BLaER1 treated with 17β-estradiol and CSF1 and Interleukin-3, amounts not matched to agents 10 nM and 100 nM (cell line): ENCODE results near the gene TRAF7.

Source experiments
- H3K27ac ChIP-seq, 11 experiments: shearing (Covaris generic); formaldehyde crosslinking; 2 replicates each; pipeline ENCODE4 v1.8.1; 2022
- H3K27me3 ChIP-seq, 11 experiments: shearing (Covaris generic); formaldehyde crosslinking; 2 replicates each; pipeline ENCODE4 v1.8.1; 2022
- H3K36me3 ChIP-seq, 11 experiments: shearing (Covaris generic); formaldehyde crosslinking; 2 replicates each; pipeline ENCODE4 v1.8.1; 2022
- H3K4me1 ChIP-seq, 10 experiments: shearing (Covaris generic); formaldehyde crosslinking; 2 replicates each; pipeline ENCODE4 v1.8.1; 2022
- H3K4me2 ChIP-seq, 11 experiments: shearing (Covaris generic); formaldehyde crosslinking; 2 replicates each; pipeline ENCODE4 v1.8.1; 2022
- H3K4me3 ChIP-seq, 10 experiments: shearing (Covaris generic); formaldehyde crosslinking; 2 replicates each; pipeline ENCODE4 v1.8.1; 2022
- H3K9ac ChIP-seq, 11 experiments: shearing (Covaris generic); formaldehyde crosslinking; 2 replicates each; pipeline ENCODE4 v1.8.1; 2022
- H3K9me3 ChIP-seq, 11 experiments: shearing (Covaris generic); formaldehyde crosslinking; replicated peaks in 1 of 11; 2 replicates each; pipeline ENCODE4 v1.8.1; 2022
- H4K20me1 ChIP-seq, 11 experiments: shearing (Covaris generic); formaldehyde crosslinking; 2 replicates each; pipeline ENCODE4 v1.8.1; 2022
- Cebpa-rat ChIP-seq, 11 experiments: shearing (Covaris generic); IDR thresholded peaks; 2 replicates each; pipeline ENCODE4 v1.8.1; 2022

The TRAF7 gene

DNA sequence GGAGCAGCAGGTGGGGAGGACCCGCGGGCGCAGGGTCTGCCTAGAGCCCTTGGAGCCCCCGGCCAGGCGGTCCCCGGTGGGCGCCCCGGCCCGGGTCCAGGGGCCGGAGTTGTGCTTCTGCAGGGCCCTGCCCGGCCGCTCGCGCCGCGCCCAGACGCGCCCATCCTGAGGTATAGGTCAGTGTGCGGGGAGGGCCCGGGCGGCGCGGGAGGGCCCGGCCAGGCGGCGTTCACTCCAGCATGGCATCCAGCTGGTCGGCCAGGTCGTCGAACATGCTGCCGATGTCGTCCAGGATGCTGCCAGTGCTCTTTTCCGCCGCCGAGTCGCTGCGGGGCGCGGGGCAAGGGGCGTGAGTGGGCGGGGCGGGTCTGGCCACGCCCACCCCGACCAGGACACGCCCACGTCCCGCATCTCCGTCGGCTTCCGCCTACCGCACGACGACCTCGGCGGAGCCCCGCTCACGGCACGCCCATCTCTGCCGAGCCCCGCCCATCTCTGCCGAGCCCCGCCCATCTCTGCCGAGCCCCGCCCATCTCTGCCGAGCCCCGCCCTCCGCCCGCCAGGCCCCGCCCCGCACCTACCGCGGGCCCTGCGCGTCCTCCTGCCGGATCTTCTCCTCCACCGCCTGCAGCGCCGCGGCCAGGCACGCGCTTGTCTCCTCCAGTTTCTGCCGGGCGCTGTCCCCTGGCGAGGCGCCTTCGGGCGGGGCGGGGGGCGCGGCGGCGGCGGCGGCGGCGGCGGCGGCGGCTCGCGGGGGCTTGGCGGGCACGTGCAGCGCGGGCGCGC lies 22.9 kb downstream of the TRAF7 start:
- H3K27ac ChIP-seq = no peak overlapping the region
- TF ChIP-seq Cebpa-rat (IDR thresholded peaks at IDR 0.05) = no peak
- H3K4me1 ChIP-seq = peaks cover 14 to 33% (median 24%) of the 10 kb centered on the region in 10 experiments; a peak in 19 of 20 replicates
- no peaks in the 10 kb centered on the region; a peak in 1 of 22 replicates for H3K27me3 ChIP-seq
- no peak overlapping the region for H3K4me2 ChIP-seq
- no peak overlapping the region for H3K4me3 ChIP-seq
- peaks cover 0 to 89% (median 47%) of the 10 kb centered on the region in 11 experiments; a peak in 17 of 22 replicates for H4K20me1 ChIP-seq
- no peak overlapping the region for H3K9ac ChIP-seq
- peaks cover 0 to 14% (median 6%) of the 10 kb centered on the region in 11 experiments; a peak in 11 of 22 replicates for H3K9me3 ChIP-seq
- H3K36me3 ChIP-seq = peaks cover 48 to 55% (median 48%) of the 10 kb centered on the region in 11 experiments

DNA sequence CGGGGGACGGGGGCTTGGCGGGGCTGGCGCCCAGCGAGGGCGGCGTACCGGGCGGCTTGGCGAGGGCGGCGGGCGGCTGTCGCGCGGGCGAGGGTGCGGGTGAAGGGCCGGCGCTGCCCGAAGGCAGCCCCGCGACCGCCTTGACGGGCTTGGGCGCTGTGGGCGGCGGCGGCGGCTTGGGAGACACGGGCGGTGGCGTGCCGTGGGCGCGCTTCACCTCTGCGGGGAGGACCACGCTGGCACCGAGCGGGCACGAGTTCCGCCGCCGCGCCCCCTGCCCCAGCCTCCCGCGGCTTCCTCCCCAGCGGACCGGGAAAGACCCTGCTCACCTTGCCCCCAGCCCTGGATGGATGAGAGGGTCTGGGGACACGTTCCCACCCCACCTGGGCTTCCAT lies 23.5 kb downstream of the TRAF7 start:
- peaks cover 0 to 92% (median 51%) of the 10 kb centered on the region in 11 experiments; a peak in 17 of 22 replicates for H4K20me1 ChIP-seq
- peaks cover 19 to 39% (median 30%) of the 10 kb centered on the region in 10 experiments; a peak in 19 of 20 replicates for H3K4me1 ChIP-seq

DNA sequence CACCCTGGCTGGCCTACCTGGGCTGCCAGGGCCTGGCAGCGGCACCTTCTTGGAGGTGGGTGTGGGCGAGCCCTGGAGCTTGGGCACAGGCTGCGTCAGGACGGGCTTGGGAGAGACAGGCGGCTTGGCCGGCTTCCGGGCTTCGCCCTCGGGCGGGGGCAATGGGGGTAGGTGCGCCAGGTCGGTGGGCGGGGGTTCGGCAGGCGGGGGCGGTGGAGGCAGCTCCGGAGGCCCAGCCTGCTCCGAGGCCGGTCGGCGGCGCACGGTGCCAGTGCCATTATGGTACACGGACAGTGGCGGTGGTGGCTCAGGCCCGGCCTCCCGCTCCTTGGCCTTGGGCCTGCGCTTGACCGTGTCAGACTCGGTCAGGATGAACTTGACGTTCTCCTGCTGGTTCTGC lies 24.0 kb downstream of the TRAF7 start:
- Histone ChIP-seq H3K4me3 (no peak overlapping the region), H3K4me1 (peaks cover 19 to 44% (median 34%) of the 10 kb centered on the region in 10 experiments; a peak in 19 of 20 replicates), H3K27ac (no peak overlapping the region), H3K4me2 (no peak overlapping the region), H3K27me3 (no peaks in the 10 kb centered on the region; a peak in 1 of 22 replicates), H3K9me3 (peaks cover 0 to 14% (median 6%) of the 10 kb centered on the region in 11 experiments; a peak in 11 of 22 replicates), H4K20me1 (peaks cover 0 to 92% (median 51%) of the 10 kb centered on the region in 11 experiments; a peak in 17 of 22 replicates), H3K9ac (no peak overlapping the region), H3K36me3 (peaks cover 38 to 46% (median 39%) of the 10 kb centered on the region in 11 experiments)
- no peak for TF ChIP-seq Cebpa-rat (IDR thresholded peaks at IDR 0.05)

More for the DNA sequence above, 23.5 kb downstream of the TRAF7 start:
- Histone ChIP-seq H3K36me3 (peaks cover 43 to 50% (median 44%) of the 10 kb centered on the region in 11 experiments), H3K9ac (no peak overlapping the region), H3K4me2 (no peak overlapping the region), H3K27me3 (no peaks in the 10 kb centered on the region; a peak in 1 of 22 replicates), H3K9me3 (peaks cover 0 to 14% (median 6%) of the 10 kb centered on the region in 11 experiments; a peak in 11 of 22 replicates), H3K4me3 (no peak overlapping the region), H3K27ac (no peak overlapping the region)
- no peak for TF ChIP-seq Cebpa-rat (IDR thresholded peaks at IDR 0.05)

DNA sequence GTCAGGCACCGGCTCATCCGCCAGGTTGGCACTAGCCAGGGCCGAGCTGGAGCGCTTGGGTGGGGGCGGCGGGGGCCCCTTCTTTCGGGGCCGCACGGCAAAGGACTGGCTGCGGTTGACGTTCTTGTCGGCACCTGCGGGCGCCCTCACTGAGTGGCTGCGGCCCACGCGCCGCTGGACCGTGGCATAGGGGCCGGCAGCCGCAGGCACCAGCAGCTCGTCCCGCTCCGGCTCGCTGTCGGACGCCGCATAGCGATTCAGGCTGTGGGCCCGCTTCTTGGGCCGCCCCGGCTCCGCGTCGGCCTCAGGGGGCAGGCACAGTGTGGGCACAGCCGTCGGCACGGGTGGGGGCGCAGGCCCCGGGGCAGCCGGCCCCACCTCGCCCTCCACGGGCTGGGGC lies 24.9 kb downstream of the TRAF7 start:
- peaks cover 30 to 37% (median 30%) of the 10 kb centered on the region in 11 experiments for H3K36me3 ChIP-seq
- no peak overlapping the region for H3K27ac ChIP-seq
- H4K20me1 ChIP-seq = peaks cover 0 to 92% (median 46%) of the 10 kb centered on the region in 11 experiments; a peak in 16 of 22 replicates
- peaks cover 0 to 14% (median 6%) of the 10 kb centered on the region in 11 experiments; a peak in 11 of 22 replicates for H3K9me3 ChIP-seq
- no peak for TF ChIP-seq Cebpa-rat (IDR thresholded peaks at IDR 0.05)
- H3K4me1 ChIP-seq = peaks cover 19 to 51% (median 39%) of the 10 kb centered on the region in 10 experiments; a peak in 19 of 20 replicates
- no peak overlapping the region for H3K9ac ChIP-seq
- no peak overlapping the region for H3K4me2 ChIP-seq
- H3K4me3 ChIP-seq = no peak overlapping the region
- H3K27me3 ChIP-seq = no peaks in the 10 kb centered on the region; a peak in 1 of 22 replicates

DNA sequence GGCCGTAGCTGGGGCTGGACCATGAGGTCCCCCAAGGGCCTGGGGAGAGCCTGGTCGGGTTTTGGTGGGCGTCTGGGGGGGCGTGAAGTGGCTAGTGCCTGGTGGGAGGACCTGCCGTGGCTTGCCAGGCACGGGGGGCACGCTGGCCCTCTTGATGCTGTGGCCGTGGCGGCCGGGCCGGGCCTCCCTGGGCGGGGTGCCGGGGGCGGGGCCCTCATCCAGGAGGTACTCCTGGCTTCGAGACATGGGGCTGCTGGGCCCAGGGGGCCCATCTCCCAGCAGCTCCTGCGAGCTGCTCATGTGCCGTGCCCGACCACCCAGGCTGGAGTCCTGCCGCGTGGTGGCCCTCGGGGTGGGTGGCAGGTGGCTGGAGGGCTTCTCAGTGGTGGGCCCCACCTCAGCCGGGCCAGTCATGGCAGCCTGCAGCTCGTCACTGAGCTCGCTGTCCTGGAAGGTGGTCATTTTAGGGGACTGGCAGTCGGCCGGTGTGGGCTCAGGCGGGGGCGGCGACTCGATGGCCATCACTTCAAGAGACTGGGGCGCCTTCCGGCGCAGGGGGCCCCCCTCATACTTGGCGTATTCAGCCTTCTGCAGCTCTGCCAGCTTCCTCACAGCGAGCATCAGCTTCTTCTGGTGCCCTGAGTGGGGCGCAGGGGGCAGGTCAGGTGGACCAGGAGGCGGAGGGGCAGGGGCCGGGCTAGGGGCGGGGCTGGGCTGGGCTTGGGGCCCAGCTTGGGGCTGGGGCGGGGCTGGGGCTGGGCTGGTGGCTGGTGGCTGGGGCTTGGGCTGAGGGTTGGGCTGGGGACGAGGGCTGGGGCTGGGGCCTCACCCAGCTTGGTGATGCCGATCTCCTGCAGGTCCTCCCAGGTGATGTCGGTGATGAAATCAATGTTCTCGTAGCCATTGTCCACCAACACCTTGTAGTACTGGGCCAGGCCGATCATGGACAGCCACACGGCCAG lies 25.7 kb downstream of the TRAF7 start:
- Histone ChIP-seq H3K9ac (peak overlapping the region in 3 of 11 experiments; percentile 39 to 51 (median 42); a peak in 4 of 22 replicates), H3K4me2 (peak overlapping the region in 9 of 11 experiments; percentile 8 to 93 (median 86); a peak in 18 of 22 replicates), H3K4me3 (no peak overlapping the region), H3K27me3 (no peaks in the 10 kb centered on the region; a peak in 1 of 22 replicates), H3K9me3 (peaks cover 0 to 14% (median 6%) of the 10 kb centered on the region in 11 experiments; a peak in 11 of 22 replicates), H3K27ac (peak overlapping the region in 3 of 11 experiments; percentile 45 to 60 (median 59); a peak in 2 of 22 replicates), H3K4me1 (peaks cover 19 to 53% (median 40%) of the 10 kb centered on the region in 10 experiments; a peak in 19 of 20 replicates), H3K36me3 (peaks cover 22 to 29% (median 23%) of the 10 kb centered on the region in 11 experiments), H4K20me1 (peaks cover 0 to 92% (median 39%) of the 10 kb centered on the region in 11 experiments; a peak in 16 of 22 replicates)
- no peak for TF ChIP-seq Cebpa-rat (IDR thresholded peaks at IDR 0.05)

DNA sequence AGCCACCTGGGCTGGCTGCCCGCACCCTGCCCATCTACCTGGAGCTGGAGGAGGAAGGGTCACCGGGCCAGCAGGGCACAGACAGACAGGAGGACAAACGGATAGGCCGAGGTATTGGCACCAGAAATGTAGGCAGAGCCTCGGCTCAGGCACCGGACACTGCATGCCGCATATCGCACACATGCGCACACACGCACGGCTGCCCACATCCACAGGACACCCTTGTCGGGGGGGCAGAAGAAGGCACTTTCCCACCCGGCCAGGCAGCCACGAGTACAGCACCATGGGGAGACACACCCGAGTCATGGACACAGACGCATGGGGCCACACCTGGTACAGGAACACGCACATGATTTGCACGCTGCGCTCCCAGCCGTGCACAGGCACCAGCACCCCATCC lies 26.4 kb downstream of the TRAF7 start:
- Histone ChIP-seq H3K27me3 (no peaks in the 10 kb centered on the region; a peak in 1 of 22 replicates), H4K20me1 (peaks cover 0 to 87% (median 37%) of the 10 kb centered on the region in 11 experiments; a peak in 16 of 22 replicates), H3K4me2 (peak overlapping the region in 10 of 11 experiments; percentile 8 to 93 (median 84); a peak in 18 of 22 replicates), H3K27ac (peak overlapping the region in 6 of 11 experiments; percentile 39 to 60 (median 48); a peak in 7 of 22 replicates), H3K9me3 (peaks cover 0 to 14% (median 6%) of the 10 kb centered on the region in 11 experiments; a peak in 11 of 22 replicates), H3K4me1 (peaks cover 19 to 53% (median 40%) of the 10 kb centered on the region in 10 experiments; a peak in 19 of 20 replicates), H3K9ac (peak overlapping the region in 6 of 11 experiments; percentile 22 to 61 (median 40); a peak in 7 of 22 replicates), H3K36me3 (peaks cover 16 to 23% (median 16%) of the 10 kb centered on the region in 11 experiments), H3K4me3 (no peak overlapping the region)
- TF ChIP-seq Cebpa-rat (IDR thresholded peaks at IDR 0.05) = no peak

DNA sequence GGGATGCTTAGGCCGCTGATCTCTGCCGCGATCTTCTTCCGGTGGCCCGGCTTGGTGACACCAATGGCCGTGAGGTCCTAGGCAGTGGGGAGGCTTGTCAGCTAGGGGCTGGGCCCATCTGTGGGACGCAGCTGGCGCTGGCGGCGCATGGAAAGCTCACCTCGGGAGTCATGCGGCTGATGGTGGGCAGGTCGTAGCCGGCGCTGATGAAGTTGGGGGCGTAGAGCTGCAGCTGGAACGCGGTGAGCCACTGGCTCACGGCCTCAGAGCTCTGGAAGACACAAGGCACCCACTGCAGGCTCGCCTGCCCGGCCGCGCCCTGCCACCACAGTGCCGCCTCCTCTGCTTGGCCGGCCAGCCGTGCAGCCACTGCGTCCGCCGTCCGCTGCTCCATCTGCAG lies 28.1 kb downstream of the TRAF7 start:
- H3K27ac ChIP-seq = peak overlapping the region in 7 of 11 experiments; percentile 21 to 70 (median 47); a peak in 13 of 22 replicates
- H3K4me2 ChIP-seq = peak overlapping the region; percentile 70 to 93 (median 86)
- H3K27me3 ChIP-seq = no peaks in the 10 kb centered on the region; a peak in 1 of 22 replicates
- TF ChIP-seq Cebpa-rat (IDR thresholded peaks at IDR 0.05) = no peak
- H3K4me1 ChIP-seq = peaks cover 19 to 53% (median 40%) of the 10 kb centered on the region in 10 experiments; a peak in 19 of 20 replicates
- peak overlapping the region in 8 of 11 experiments; percentile 29 to 66 (median 47); a peak in 13 of 22 replicates for H3K9ac ChIP-seq
- peaks cover 0 to 6% (median 0%) of the 10 kb centered on the region in 11 experiments; a peak in 3 of 22 replicates for H3K36me3 ChIP-seq
- H4K20me1 ChIP-seq = peaks cover 0 to 76% (median 37%) of the 10 kb centered on the region in 11 experiments; a peak in 16 of 22 replicates
- H3K9me3 ChIP-seq = no peaks in the 10 kb centered on the region
- peak overlapping the region in 7 of 10 experiments; percentile 19 to 57 (median 42); a peak in 9 of 20 replicates for H3K4me3 ChIP-seq
